Prostate gland (tissue), 2 donors: ENCODE measurements around the gene NANOS2. TPM values are rescaled to one million over a fixed set of nuclear protein-coding genes. Genes with fewer than 3 reads are reported as not detected.
"Not testable (repeated sequence)": the region's sequence is repeated elsewhere in the genome, so short reads cannot be mapped to it uniquely, and the experiment has no call there.

Source experiments
- DNase-seq: peaks from one replicate; pipeline ENCODE4 v3.0.0-alpha.2; 2019; ENCODE audit warnings: low spot score
- H3K27ac ChIP-seq, 2 donors: fragments of 200-600 bp; sonication (generic); 2 replicates each; pipeline ENCODE4 v1.5.1; 2017 to 2019
- H3K27me3 ChIP-seq: fragments of 200-600 bp; sonication (generic); replicated peaks from 2 replicates; pipeline ENCODE4 v1.5.1; 2019; ENCODE audit not compliant: insufficient read depth
- H3K36me3 ChIP-seq, 2 donors: fragments of 200-600 bp; sonication (generic); 1 replicate in 1 of 2; 2 replicates in 1 of 2; pipeline versions ENCODE4 v1.5.1 to v1.8.1; 2017 to 2019
- H3K4me1 ChIP-seq: fragments of 200-600 bp; sonication (generic); replicated peaks from 2 replicates; pipeline ENCODE4 v1.5.1; 2019
- H3K4me3 ChIP-seq, 2 donors: fragments of 200-600 bp; sonication (generic); 2 replicates each; pipeline ENCODE4 v1.5.1; 2017 to 2019
- H3K9me3 ChIP-seq: fragments of 200-600 bp; sonication (generic); 2 replicates; pipeline ENCODE4 v1.5.1; 2017
- POLR2A ChIP-seq: fragments of 450-650 bp; IDR thresholded peaks from one replicate; pipeline ENCODE4 v1.6.1; 2016; ENCODE audit warnings: antibody characterized with exemption, mild to moderate bottlenecking
- POLR2AphosphoS5 ChIP-seq: sonication (generic); formaldehyde crosslinking; IDR thresholded peaks from one replicate; pipeline ENCODE4 v1.6.1; 2017; ENCODE audit warnings: antibody characterized with exemption
- WGBS: methylation state at CpG from one replicate; pipeline ENCODE4 v1.1.5; 2018; 5-methylcytosine and 5-hydroxymethylcytosine counted together
- intact Hi-C: fragments of 100-400 bp; cut with DNase I; formaldehyde crosslinking; loops from one replicate; pipeline ENCODE4 v1.14.2; 2022
- total RNA-seq, 2 donors: library from RNA; depleted of rRNA; stranded (reverse); fragments of >200 nt; gene quantifications; one replicate each; pipeline ENCODE4 v1.1.0, GENCODE V29; 2016
- TF ChIP-seq, protein P1 (sequence below), 4 experiments: fragments of 200-600 bp in 2 of 4; fragments of 450-650 bp in 2 of 4; sonication (generic) in 2 of 4; IDR thresholded peaks; 1 replicate in 3 of 4; 2 replicates in 1 of 4; pipeline ENCODE4 v1.5.1; 2016 to 2019; ENCODE audit warnings: antibody characterized with exemption in 4 of 4, mild to moderate bottlenecking in 2 of 4, moderate library complexity in 2 of 4

Gene NANOS2
- total RNA-seq, 2 donors from 2014 or later: 4.1 TPM; not detected in 1

DNA sequence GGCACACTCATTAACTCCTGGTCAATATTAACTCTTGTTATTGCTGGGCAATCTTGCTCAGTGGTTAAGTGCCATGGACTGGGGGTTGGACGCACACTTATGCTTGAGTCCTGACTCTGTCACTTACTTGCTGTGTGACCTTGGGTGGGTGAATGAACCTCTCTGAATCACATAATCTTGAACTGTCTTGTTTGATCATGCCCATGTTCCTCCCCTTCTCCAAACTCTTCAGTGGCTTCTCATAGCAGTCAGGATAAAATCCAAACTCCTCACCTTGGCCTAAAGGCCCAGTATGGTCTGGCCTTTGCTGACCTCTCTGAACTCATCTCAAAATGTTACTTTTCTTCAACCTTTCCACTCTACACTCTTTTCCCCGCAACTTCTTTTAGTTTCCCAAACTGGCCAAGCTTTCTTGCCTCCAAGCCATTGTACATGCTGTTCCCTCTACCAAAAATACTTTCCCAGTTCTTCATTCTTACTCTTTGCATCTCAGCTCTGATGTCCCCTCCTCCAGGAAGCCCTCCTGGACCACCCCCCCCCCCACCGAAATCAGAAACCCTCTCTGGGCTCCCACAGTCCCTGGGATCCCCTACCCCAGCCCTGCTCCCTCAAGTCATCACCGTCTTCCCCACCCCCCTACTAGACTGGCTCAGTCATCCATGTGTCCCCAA is 14.5 kb downstream of the NANOS2 start:
- Histone ChIP-seq H3K4me1 (no peaks in the 10 kb centered on the region), H3K4me3 (no peak overlapping the region), H3K36me3 (no peaks in the 10 kb centered on the region), H3K9me3 (no peaks in the 10 kb centered on the region), H3K27ac (no peak overlapping the region), H3K27me3 (no peaks in the 10 kb centered on the region)
- intact Hi-C loops: no loop called here
- no peak for DNase-seq
- WGBS: 94% methylated on average over 4 of the region's 4 CpGs
- TF ChIP-seq POLR2A (no peak), POLR2AphosphoS5 (no peak)
- TF ChIP-seq, protein P1, sequence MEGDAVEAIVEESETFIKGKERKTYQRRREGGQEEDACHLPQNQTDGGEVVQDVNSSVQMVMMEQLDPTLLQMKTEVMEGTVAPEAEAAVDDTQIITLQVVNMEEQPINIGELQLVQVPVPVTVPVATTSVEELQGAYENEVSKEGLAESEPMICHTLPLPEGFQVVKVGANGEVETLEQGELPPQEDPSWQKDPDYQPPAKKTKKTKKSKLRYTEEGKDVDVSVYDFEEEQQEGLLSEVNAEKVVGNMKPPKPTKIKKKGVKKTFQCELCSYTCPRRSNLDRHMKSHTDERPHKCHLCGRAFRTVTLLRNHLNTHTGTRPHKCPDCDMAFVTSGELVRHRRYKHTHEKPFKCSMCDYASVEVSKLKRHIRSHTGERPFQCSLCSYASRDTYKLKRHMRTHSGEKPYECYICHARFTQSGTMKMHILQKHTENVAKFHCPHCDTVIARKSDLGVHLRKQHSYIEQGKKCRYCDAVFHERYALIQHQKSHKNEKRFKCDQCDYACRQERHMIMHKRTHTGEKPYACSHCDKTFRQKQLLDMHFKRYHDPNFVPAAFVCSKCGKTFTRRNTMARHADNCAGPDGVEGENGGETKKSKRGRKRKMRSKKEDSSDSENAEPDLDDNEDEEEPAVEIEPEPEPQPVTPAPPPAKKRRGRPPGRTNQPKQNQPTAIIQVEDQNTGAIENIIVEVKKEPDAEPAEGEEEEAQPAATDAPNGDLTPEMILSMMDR (IDR thresholded peaks at IDR 0.05): no peak

DNA sequence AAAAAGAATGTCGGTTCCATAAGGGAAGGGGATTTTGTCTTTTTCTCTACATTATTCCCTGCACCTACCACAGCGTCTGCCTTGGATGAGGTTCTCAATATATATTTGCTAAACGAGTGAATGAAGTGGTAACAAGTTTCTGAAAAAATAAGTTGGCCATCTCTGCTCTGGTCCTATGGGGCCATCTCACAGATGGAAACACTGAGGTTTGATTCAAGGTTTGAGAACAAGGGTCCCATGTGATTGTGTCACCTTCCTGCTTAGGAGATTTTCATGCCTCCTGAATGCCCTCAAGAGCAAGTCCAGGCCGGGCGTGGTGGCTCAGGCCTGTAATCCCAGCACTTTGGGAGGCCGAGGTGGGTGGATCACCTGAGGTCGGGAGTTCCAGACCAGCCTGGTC is 15.3 kb downstream of the NANOS2 start:
- no peak overlapping the region for H3K27ac ChIP-seq
- no peak overlapping the region for H3K4me3 ChIP-seq
- DNase-seq: no peak
- no peaks in the 10 kb centered on the region for H3K9me3 ChIP-seq
- no peaks in the 10 kb centered on the region for H3K4me1 ChIP-seq
- TF ChIP-seq POLR2A (no peak), POLR2AphosphoS5 (no peak)
- TF ChIP-seq, protein P1 (IDR thresholded peaks at IDR 0.05): no peak
- intact Hi-C loops: no loop called here
- no peaks in the 10 kb centered on the region for H3K36me3 ChIP-seq
- no peaks in the 10 kb centered on the region for H3K27me3 ChIP-seq
- 93% methylated on average over 7 of the region's 7 CpGs for WGBS

DNA sequence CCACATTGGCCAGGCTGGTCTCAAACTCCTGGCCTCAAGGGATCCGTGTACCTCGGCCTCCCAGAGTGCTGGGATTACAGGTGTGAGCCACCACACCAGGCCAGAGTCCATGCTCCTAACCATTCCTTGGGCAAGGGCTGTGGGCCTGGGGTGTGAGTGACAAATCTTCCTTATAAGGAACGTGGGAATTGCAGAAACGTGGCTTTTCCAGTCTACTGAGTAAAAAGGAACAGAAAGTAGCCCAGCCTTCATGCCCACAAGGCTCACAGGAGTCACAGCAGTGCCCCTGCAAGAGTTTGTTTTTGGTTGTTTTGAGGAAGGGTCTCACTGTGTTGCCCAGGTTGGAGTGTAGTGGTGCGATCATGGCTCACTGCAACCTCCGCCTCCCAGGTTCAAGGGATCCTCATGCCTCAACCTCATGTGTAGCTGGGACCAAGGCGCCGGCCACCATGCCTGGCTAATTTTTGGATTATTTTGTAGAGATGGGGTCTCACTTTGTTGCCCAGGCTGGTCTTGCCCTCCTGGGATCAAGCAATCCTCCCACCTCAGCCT is 17.2 kb downstream of the NANOS2 start:
- no peaks in the 10 kb centered on the region for H3K36me3 ChIP-seq
- intact Hi-C loops: no loop called here
- no peak for DNase-seq

DNA sequence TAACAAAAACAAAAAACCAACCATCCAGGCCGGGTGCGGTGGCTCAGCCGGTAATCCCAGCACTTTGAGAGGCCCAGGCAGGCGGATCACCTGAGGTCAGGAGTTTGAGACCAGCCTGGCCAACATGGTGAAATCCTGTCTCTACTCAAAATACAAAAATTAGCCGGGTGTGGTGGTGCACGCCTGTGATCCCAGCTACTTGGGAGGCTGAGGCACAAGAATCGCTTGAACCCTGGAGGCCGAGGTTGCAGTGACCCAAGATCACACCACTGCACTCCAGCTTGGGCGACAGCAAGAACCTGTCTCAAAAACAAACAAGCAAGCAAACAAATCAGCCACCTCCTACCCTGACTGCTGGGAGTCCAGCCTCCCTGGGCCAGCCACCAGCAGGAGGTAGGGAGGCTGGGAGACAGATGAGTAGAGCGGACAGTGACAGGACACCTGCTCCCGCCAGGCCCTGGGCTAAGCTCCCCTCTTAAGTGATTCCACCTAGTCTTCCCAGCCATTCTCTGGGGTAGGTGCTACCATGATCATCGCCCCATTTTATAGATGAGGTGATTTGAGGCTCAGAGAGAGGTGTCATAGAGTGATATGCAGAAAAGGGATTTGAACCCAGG is 18.5 kb downstream of the NANOS2 start:
- H3K27ac ChIP-seq, H3K4me3 ChIP-seq, H3K9me3 ChIP-seq, H3K27me3 ChIP-seq, H3K36me3 ChIP-seq, intact Hi-C loops, H3K4me1 ChIP-seq, DNase-seq: not testable (repeated sequence)
- 81% methylated on average over 12 of the region's 12 CpGs for WGBS

More for the DNA sequence above, 17.2 kb downstream of the NANOS2 start:
- TF ChIP-seq, protein P1 (IDR thresholded peaks at IDR 0.05): no peak
- no peak for TF ChIP-seq POLR2AphosphoS5
- TF ChIP-seq POLR2A: no peak
- Histone ChIP-seq H3K27me3 (no peaks in the 10 kb centered on the region), H3K9me3 (no peaks in the 10 kb centered on the region), H3K27ac (no peak overlapping the region), H3K4me3 (no peak overlapping the region), H3K4me1 (no peaks in the 10 kb centered on the region)
- 94% methylated on average over 8 of the region's 8 CpGs for WGBS

DNA sequence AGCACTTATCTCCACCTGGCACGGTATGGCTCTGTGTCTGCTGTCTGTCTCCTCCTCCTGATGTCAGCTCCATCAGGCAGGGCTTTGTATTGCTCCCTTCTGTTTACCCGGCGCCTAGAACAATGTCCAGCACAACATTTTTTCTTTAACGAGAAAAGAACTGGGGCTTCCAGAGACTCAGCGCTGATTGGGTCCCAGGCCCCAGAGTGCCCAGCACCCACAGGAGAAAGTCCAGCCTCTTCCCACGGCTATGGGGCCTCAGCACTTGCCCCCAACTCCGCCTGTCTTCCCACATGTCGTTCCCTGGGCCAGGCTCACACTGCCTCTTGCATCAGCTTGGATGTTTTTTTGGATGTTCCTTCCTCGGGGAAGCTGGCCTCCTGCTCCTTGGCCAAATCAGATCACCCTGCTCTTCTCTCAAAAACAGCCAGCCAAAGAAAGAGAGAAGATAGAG is 19.0 kb downstream of the NANOS2 start:
- 30% methylated on average over 9 of the region's 9 CpGs for WGBS
- no peak for DNase-seq
- Histone ChIP-seq H3K27me3 (no peaks in the 10 kb centered on the region), H3K4me1 (no peaks in the 10 kb centered on the region), H3K27ac (no peak overlapping the region), H3K4me3 (no peak overlapping the region), H3K36me3 (no peaks in the 10 kb centered on the region), H3K9me3 (no peaks in the 10 kb centered on the region)
- no peak for TF ChIP-seq POLR2A
- TF ChIP-seq, protein P1 (IDR thresholded peaks at IDR 0.05): no peak
- TF ChIP-seq POLR2AphosphoS5: no peak
- intact Hi-C loops: no loop called here
